Panc1 (cell line): Measurements from ENCODE around the gene MAPK8IP3.

ENCODE experiments used
- POLR2AphosphoS5 ChIP-seq: IDR thresholded peaks from 2 replicates; pipeline ENCODE4 v1.6.1; 2012; ENCODE audit warnings: mild to moderate bottlenecking, low read depth, low read length, moderate library complexity
- TF ChIP-seq, protein P1 (sequence below): fragments of 450-650 bp; IDR thresholded peaks from 2 replicates; pipeline ENCODE4 v1.5.1; 2017; ENCODE audit warnings: mild to moderate bottlenecking

DNA sequence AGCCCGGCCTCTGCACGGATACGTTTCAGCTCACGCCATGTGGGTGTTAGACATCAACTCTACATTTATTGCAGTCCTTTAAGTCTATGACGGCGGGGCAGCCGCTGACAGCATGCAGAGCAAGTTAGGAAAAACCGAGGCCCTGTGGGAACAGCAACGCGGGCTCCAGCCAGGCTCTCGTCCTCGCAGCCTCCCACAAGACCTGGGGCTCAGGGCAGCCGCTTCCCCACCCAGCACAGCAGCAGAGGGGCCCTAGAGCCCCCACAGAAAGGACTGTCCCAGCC is 70.6 kb downstream of the MAPK8IP3 start:
- TF ChIP-seq, protein P1, sequence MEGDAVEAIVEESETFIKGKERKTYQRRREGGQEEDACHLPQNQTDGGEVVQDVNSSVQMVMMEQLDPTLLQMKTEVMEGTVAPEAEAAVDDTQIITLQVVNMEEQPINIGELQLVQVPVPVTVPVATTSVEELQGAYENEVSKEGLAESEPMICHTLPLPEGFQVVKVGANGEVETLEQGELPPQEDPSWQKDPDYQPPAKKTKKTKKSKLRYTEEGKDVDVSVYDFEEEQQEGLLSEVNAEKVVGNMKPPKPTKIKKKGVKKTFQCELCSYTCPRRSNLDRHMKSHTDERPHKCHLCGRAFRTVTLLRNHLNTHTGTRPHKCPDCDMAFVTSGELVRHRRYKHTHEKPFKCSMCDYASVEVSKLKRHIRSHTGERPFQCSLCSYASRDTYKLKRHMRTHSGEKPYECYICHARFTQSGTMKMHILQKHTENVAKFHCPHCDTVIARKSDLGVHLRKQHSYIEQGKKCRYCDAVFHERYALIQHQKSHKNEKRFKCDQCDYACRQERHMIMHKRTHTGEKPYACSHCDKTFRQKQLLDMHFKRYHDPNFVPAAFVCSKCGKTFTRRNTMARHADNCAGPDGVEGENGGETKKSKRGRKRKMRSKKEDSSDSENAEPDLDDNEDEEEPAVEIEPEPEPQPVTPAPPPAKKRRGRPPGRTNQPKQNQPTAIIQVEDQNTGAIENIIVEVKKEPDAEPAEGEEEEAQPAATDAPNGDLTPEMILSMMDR, result no peak
- no peak for TF ChIP-seq POLR2AphosphoS5
